CD4-positive, alpha-beta T cell treated with Interleukin-21 for 1 hour (primary cell): ENCODE results near the gene ATAD3A.
"Not testable (repeated sequence)": the region's sequence is repeated elsewhere in the genome, so short reads cannot be mapped to it uniquely, and the experiment has no call there.

Experiments
- DNase-seq: peaks from one replicate; pipeline ENCODE4 v3.0.0-alpha.2; 2020

ATAD3A gene

DNA sequence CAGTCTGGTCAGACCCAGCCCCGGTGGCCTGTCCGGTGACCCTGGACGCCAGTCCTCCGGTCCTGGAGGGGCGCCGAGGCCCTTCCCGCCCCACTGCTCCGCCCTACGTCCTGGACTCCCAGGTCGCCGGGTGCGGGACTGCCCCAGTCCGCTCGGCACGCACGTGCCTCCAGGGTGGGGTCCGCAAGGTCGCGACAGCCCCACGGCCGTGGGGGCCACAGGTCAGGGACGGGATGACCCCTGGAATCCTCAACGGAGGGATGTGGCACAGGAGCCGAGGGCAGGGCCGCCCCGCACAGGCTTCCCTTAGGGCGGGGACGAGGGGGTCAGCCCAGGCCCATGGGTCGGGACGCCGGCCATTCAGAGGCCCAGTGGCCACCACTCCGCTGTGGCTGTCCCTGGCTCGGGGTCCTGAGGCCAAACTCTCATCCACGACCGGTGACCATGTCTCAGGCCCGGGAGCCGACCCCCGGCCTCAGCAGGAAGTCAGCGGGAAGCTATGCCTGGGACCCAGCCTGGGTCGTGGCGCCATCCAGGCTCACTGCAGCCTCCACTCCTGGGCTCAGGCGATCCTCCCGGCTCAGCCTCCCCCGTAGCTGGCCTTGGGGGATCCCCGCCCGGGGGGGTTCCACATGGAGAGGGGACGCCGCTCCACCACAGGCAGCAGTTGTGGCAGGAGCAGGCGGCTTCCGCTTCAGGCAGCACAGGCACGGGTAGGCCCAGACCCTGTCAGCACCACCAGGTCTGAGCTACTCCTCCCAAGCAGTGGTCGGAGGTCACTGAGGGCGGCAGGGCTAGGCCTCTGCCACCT, 29.1 kb downstream of the ATAD3A start:
- no peak for DNase-seq

GRCh38 chr1:1541956-1542765, 30.2 kb downstream of the ATAD3A start:
- DNase-seq: no peak

DNA sequence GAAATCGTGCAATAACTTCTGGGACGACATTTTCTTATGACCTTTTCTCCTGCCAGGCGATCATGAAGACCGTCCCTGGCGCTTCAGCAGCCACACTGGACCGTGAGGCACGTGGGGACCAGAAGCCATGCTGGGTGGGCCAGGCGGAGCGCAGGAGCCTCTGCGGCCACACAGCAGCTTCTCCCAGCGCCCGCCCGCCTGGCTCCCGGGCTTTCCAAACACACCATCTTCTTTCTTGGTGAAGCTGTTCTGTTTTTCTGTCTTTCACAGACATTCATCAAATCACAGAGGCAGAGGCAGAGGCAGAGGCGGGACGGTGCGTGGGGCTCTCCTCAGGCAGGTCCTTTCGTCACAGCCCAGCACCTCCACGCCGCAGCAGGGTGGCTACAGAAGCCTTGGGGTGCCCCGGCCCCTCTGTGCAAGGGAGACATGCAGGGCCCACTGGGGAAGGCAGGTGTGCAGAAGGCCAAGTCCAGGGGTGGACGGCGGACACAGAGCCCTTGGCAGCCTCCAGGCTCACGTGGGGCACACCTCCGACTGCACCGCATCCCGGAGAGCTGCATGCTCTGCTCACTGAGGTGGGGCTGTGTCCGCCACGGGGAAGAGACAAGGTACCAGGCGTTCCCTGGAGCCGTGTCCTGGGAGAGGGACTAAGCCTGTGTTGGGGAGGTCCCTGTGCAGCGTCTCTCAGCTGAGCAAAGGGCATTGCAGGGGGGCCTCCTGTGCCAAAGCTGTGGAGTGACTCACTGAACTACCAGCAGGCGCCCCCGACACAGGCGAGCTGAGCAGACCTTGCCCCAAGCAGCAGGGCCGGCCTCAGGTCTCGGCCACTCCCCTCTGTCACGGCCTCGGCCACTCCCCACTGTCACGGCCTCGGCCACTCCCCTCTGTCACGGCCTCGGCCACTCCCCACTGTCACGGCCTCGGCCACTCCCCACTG, 31.1 kb downstream of the ATAD3A start:
- DNase-seq: peak; percentile 26

DNA sequence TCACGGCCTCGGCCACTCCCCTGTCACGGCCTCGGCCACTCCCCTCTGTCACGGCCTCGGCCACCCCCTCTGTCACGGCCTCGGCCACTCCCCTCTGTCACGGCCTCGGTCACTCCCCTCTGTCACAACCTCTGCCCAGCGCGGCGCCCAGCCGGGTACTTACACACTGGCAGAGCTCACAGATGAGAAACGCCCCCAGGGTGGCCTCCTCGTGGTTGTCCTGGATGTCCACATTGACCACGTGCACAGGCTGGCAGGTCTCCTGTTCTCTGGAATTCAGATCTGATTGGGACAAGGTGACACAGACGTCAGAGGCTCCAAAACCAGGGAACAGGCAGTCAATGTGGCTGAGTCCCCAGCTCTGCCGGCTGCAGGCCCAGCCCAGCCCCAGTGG, 31.7 kb downstream of the ATAD3A start:
- DNase-seq: no peak

DNA sequence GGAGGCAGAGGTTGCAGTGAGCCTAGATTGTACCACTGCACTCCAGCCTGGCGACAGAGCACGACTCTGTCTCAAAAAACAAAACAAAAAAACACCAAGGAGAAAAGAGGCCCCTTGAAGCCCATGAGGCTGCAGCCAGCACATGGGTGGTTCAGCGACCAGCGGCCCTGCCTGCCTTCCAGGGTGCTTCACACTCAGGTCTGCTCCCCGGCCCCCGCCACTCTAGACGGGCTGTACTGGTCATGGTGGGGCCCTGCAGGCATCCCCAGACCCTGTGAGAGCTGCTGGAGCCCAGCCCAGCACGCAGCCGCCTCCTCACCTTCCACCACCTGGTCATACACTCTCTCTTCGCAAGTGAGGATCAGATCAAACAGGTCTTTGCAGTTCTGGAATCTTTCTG, 32.6 kb downstream of the ATAD3A start:
- no peak for DNase-seq

DNA sequence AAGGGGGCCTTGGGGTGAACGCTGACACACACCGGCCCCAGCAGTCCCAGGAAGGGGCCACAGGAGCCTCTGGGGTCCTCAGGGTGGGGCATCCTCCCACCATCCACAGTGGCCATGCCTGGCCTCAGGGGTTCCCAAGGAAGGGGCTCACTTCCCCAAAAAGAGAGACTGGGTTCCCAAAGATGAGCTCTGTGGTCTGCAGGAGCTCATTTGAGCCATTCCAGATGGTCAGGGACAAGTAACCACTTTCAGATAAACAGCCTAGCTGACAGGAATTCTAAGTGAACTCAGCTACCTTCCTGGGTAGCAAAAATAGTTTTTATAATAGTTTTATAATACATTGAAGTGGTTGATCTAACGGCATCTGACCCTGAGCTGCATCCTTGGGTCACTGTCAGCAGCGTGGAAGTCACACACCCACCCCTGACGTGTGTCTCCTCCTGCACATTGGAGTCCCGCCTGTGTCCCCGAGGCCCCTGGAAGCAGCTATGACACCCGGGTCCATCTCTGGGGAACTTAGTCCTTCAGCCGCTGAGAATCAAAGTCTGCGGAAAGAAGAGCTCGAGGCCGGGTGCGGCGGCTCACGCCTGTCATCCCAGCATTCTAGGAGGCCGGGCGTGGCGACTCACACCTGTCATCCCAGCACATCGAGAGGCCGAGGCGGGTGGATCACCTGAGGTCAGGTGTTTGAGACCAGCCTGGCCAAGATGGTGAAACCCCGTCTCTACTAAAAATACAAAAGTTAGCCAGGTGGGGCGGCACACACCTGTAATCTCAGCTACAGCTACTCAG, 34.2 kb downstream of the ATAD3A start:
- DNase-seq: no peak

DNA sequence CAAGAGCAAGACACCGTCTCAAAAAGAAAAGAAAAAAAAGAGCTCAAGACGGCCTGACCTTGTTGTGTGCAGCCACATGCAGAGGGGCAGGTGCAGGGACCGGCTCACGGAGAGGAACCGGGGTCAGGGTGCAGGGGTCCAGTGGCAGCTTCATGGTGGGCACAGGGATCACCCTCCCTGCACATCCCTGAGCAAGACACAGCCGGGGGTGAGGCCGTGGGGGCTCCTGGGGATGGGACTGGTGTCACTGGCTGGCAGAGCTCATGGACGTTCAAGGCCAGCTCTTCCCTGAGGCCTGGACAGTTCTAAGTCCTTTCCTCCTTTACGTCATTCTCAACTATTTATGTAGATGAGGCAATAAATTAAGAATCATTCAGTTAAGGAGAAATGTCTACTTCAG, 35.0 kb downstream of the ATAD3A start:
- no peak for DNase-seq

DNA sequence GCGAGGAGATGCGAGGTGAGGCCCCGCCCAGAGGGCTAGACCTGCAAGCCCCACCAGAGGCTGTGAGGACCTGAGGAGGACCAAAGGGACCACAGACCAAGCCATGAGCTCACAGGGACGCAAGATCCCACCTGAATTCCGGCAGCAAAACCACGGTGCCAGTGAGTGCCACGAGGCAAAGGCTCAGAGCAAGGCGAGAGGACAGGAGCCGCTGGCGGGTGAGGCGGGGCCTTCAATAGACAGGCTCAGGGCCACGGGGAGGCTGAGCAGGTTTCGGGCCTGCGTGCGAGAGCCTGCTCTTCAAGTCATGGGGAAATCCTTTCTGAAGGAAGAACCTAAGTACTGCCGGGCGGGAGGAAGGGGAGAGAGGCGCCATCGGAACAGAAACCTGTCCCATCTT, 35.5 kb downstream of the ATAD3A start:
- no peak for DNase-seq

DNA sequence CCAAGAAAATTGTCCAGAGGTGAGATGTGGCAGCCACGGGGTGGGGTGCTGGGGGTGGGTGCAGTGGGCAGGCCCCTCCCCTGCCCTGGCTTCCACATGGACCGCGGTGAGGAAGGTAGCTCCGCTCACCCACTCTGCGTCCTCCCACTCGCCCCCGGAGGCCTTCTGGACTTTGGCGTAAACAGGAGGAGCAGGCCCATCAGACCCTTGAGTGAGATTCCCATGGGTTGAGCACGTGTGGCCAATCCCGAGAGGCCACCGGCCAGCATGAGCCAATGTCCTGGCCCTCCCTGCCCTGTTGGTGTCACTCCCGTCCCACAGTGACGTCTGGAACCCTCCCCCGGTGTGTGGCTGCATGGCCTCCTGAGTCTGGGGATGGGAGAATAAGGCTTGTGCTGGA, 36.6 kb downstream of the ATAD3A start:
- DNase-seq: no peak

- DNase-seq: no peak
These were observed 38.1 kb downstream of the ATAD3A start for GRCh38 chr1:1550087-1550486.

DNA sequence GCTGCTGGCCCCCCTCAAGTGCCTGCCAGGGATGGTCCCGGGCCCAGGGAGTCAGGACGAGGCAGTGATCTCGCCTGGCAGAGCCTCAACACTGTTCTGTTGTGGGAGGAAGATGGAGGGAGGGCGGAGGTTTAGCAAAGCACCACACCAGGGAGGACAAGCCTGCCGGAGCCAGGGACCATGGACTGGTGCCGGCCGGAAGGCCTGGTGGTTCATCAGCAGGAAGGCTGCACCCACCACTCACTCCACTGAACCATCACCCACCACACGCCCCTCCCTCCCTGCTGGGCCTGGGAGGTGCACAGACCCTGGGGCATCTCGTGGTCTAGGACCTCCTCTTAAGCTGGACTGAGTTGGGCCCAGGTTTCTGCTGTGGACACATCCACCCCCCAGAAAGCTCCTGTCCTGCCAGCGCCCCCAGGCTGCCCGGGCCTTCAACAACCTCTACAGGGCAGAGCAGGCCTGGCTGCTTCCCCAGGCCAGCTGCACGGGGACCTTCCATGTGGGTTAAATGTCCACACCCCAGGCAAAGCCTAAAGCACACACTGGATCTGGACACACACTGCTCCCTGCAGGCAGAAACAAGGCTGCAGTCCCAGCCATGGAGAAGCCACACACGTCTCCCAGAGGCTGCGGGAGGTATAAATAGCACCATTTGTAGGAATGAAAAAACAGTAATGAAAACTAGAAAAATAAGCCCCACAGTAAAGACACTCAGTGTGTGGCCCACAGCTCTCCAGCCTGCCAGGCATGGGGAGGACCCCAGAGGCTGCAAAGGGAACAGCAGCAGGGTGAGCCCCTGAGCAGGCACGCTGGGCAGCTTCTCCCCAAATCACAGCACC, 38.9 kb downstream of the ATAD3A start:
- DNase-seq: no peak

- no peak for DNase-seq
These were observed 39.7 kb downstream of the ATAD3A start for GRCh38 chr1:1551524-1552262.

GRCh38 chr1:1552263-1552639, 40.3 kb downstream of the ATAD3A start:
- DNase-seq: no peak

- no peak for DNase-seq
These were observed 42.0 kb downstream of the ATAD3A start for GRCh38 chr1:1553821-1554494.

DNA sequence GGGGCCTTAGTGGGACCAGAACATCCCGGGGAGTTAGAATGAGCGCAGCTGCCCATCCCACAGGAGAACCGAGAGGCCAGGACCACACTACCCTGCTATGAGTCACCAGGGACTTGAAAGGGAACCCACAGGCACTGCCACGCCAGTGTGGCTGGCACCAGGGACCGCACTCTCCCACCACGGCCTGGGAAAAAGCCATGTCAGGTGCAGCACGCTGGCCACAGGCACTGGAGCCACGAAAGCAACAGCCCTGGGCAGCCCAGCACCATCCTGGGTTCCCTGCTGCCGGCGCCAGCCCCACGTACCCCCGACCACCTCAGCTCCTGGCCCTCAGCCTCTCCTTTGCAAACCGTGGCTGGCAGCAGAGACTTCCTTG, 42.6 kb downstream of the ATAD3A start:
- no peak for DNase-seq

GRCh38 chr1:1554926-1555915, 43.3 kb downstream of the ATAD3A start:
- DNase-seq: no peak

- no peak for DNase-seq
These were observed 44.5 kb downstream of the ATAD3A start for GRCh38 chr1:1556505-1556904.

GRCh38 chr1:1556961-1557360, 45.0 kb downstream of the ATAD3A start:
- not testable (repeated sequence) for DNase-seq

DNA sequence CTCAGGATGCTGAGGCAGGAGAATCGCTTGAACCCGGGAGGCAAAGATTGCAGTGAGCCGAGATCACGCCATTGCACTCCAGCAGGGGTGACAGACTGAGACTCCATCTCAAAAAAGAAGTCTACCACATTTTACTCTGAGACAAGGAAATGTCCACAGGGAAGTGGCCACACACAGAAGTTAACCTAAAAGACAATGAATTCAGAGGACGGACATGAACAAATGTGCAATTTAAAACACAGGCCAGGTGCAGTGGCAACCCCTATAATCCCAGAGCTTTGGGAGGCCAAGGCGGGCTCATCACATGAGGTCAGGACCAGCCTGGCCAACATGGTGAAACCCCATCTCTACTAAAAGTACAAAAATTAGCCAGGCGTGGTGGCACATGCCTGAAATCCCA, 45.7 kb downstream of the ATAD3A start:
- not testable (repeated sequence) for DNase-seq
